A172 (cell line): ENCODE data around the gene EHBP1. TPM values are rescaled to one million over a fixed set of nuclear protein-coding genes. Genes with fewer than 3 reads are reported as not detected.

Experiments used
- DNase-seq: peaks from one replicate; pipeline ENCODE4 v3.0.0-alpha.2; 2015; ENCODE audit warnings: low spot score
- total RNA-seq: library from RNA; depleted of rRNA; stranded (reverse); fragments of >200 nt; shearing (Covaris generic); gene quantifications from 2 replicates; pipeline ENCODE4 v1.2.3, GENCODE V29; 2014

Gene EHBP1
- total RNA-seq, 1 experiment from 2014 or later = 47.2 TPM

DNA sequence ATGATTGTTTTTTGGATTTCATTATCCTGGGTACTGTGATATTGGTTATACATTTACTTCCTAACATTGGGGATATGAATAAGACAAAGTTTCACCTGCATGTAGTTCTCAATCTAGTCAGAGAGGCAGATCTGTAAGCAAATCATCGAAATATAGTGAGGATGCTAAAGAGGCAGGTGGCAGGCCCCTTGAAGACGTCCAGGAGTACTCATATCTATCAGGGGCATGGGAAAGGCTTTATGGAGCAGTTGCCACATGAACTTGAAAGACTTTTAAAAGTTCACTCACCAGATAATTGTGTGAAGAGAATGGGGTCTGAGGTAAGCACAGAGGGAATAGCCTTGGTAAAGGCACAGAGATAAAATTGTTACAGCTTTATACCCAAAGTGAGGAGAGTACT is 78.8 kb downstream of the EHBP1 start:
- no peak for DNase-seq

GRCh38 chr2:62785216-62785615 is 79.7 kb downstream of the EHBP1 start:
- peak; percentile 11 for DNase-seq

- peak; percentile 12 for DNase-seq
Observed at GRCh38 chr2:62785810-62786597, 80.5 kb downstream of the EHBP1 start.

DNA sequence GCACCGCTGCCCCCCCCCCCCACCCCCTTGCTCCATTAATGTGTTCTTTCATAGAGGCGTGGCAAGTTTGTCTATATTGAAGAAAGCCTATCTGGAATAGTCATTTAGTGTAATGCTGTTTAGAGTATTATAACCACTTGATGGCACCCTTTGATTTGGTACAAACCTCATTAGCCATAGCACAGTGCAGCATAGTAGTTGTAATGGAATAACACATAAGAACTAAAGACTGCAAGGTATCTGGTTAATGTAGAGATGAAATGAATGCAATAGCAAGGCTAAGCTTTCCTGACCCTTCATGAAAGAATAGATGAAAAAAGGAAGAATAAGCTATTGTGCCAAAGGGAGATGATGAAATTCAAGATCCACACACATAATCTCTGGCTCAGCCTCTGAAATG is 81.9 kb downstream of the EHBP1 start:
- peak; percentile 50 for DNase-seq

DNA sequence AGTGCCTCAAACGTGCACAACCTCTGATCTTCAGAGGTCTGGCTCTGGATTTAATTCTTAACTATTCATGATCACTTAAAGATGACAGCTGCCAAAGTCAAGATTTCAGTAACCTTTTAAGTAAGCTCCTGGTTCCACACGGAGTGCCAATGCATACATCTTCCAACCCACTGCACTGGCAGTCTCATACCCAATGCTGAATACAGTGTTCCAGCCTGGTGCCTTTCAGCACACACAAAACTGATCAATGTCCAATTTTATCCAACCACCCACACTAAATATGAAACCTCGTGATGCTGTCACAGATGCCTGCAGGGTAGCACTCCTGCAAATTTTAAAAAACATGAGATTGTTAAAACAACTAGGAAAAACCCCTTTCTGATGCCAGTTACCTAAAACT is 84.0 kb downstream of the EHBP1 start:
- no peak for DNase-seq

DNA sequence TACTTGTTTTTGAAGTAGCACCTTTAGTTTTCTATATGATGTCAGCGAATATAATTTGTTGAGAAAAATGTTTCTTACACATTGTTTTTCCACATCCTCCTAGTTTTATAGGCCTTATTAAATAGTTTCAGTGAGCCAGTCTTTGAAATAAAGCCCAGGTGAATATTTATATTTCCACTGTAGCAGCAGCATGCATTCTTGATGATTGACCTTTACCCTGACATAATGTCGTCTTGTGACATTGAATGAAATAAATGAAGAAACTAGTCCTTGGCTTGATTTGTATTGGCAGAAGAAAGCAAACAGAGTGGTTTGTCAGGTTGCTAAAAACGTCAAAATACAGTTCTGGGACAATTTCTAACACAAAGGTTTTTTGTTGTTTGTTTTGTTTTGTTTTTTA is 84.4 kb downstream of the EHBP1 start:
- DNase-seq = no peak

DNA sequence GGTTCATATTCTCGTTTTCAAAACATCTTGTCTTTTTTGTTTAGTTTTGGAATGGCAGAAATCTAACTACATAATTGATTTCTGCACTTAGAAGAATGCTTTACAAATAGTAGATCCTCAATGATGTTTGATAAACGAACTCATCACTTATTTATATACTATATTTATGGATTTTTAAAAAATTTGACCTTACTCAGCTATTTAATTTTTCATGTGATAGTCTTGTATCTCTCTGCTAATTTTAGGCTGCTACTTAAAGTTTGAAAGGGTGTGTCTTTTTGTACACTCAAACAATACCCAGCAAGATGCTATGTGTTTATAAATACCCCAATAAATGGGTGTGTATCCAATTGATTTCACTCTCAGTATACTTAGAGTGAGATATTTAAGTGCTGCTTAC is 86.9 kb downstream of the EHBP1 start:
- DNase-seq = no peak

DNA sequence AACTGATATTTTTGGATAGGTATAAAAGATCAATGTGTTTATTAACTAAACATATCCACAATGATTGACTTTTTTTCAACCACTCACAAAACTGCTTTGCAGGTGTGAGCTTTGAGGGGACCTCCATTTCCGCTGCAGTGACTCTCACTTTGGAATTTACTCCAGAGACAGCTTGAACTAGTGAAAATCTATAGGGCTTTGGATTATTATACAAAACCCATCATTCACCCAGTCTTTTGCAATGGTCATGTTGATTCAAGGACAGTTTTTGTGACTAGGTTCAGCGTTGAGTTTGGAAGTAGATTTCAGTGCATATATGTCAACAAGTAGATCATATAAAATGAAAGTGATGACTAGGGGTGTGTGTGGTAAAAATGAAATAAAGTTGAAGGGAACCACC is 87.7 kb downstream of the EHBP1 start:
- no peak for DNase-seq

DNA sequence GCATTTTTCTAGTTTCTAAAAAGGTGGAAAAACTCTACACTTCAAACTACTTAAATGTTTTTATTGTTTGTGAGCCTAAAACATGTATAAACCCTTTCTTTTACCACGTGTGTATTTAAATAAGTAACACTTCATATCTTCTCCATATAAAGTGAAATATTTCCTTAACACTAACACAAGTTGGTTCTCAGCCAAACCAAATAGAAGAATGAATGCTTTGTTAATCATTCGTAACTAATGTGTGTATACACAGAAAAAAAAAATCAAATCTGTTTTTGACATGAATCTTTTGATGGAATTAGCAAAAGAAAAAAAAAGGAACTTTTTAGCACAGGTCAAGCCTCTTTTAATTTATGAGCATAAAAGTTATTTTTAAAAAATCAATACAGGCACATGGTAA is 89.3 kb downstream of the EHBP1 start:
- DNase-seq = peak; percentile 13

- no peak for DNase-seq
Observed at GRCh38 chr2:62795341-62795740, 89.8 kb downstream of the EHBP1 start.

DNA sequence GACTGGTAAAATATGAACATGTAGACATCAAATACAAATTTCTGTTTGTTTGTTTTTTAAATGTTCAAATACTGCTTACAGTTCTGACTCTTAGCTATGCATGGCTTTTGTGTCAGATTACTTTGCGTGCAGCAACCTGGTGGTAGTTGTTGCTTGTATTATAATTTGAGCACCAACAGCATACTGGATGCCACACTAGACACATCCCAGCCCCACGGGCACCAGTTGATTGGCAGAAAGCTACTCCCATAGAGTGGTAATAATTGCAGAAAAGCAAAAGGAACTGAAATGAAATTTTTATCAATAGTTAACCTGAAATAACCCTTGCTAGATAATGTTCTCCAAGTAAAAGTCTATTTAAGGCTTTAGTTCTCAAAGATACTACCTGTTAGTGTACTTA is 91.6 kb downstream of the EHBP1 start:
- no peak for DNase-seq

DNA sequence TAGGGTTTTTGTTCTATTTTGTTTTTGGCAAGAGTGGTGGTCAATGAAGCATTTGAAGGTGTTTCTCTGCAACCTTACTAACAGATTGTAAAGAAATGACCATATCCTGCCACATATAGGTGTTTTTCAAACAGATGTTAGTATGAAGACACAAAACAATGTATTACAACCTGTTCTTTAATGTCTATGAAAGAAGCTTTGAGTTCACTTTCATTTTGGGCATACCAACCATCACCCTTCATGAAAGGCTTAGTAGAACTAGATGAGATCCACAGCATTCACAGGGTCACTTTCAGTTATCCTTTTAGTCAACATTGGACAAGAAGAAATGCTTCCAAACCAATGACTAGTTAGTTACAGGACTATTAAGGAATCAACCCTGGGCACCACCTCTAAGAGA is 95.1 kb downstream of the EHBP1 start:
- DNase-seq = no peak

DNA sequence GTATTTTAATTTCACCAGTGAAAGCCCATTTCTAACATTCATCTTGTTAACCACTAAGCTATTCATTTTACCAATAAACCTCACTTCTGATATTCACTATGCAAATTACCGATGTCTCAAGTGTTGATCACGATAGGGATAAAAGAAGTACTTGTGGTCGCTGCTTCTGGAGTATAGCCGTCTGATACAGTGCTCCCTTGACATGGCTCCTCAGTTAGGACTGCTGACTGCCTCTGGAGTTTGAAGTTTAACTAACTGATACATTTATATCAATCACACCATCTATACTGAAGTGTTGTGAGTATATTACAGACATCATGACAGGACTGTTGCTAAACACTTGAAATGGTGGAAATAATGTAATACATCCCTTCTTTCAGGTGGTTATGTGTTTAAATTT is 95.6 kb downstream of the EHBP1 start:
- DNase-seq = no peak

DNA sequence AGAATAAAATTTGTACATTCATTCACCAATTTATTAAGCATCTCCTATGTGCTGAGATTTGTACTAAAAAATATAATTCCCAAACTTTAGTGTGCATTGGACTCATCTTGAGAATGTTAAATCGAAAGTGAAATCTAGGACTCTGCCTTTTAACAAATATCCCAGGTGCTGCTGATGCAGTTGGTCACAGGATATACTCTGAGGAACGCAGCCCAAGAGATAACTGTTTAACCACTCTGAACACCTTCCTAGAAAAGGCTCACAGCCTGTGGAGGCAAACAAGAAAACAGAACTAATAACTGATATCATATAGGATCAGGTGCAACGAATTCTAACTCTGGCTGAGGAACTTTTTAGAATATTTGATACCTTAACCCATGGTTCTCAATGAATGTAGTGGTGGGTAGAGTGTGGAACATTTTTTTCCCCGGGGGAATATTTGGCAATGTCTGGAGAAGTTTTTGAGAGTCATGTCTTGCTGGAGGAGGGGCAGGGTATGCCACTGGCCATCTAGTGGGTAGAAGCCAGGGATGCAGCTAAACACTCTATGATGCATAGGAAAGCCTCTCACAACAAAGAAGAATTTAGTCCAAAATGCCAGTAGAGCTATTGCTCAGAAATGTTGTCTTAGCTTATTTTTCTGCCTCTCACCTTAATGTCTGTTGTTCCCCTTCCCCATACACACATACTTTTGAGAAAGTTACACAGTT is 96.5 kb downstream of the EHBP1 start:
- DNase-seq = peak; percentile 11

DNA sequence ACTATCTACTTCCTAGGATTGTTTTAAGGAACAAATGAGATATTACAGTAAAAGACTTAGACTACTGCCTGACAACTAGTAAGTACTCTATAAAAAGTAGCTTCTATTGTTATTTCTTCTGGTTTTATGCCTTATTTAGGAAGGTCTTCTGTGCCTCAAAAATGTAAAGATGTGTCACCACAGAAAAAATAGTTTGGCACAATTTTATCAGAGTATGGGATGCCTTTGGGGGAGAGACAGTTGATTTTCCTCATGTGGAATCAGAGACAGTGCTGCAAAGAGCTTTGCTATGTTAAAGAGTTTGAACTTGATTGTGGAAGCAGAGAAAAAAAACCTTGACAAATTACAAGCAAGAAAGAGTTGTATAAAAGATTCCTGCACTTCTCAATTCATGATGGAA is 98.4 kb downstream of the EHBP1 start:
- DNase-seq = no peak

- DNase-seq = peak; percentile 17
Observed at GRCh38 chr2:62806231-62806630, 100.7 kb downstream of the EHBP1 start.

GRCh38 chr2:62808554-62808953 is 103.0 kb downstream of the EHBP1 start:
- DNase-seq = no peak

DNA sequence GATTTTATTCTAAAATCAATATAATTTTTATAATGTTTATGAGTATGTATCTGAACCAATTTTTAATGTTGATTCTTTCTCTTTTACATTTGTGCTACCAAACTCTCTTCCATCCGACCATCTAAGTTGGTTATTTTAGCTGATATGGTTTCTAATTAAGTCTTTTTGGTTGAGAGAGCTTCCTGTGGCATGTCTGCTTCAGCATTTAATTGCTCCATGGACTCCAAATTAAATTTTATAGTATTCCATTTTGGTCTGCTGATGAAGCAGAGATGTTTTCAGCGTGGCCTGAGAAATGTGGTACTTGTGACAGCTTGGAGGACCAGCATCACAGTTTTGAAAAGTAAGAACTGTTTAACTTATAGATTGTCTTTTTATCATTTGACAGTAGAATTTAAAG is 105.6 kb downstream of the EHBP1 start:
- no peak for DNase-seq

GRCh38 chr2:62811972-62812371 is 106.5 kb downstream of the EHBP1 start:
- DNase-seq = no peak

- DNase-seq = no peak
Observed at GRCh38 chr2:62812921-62813825, 107.7 kb downstream of the EHBP1 start.

- peak; percentile 66 for DNase-seq
Observed at GRCh38 chr2:62814123-62814522, 108.6 kb downstream of the EHBP1 start.

DNA sequence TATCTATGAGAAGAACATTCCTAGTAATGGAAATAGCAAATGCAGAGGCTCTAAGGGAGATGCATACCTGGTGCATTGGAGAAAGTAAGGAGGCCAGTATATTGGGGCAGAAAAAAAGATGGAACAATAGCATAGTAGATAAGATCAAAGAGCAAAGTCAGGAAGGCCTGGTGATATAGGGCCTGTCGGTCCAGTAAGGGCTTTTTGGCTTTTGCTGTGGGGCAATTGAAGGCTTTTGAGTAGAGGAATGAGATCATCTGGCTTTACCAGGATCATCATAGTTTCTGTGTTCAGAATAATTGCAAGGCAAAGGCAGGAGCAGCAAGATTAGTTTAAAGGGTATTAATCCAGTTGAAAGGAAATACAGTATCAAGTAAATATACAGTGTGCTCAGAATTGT is 111.8 kb downstream of the EHBP1 start:
- no peak for DNase-seq
